Pancreas (tissue), 10 donors: ENCODE data around the gene ZNRD2. TPM values are rescaled to one million over a fixed set of nuclear protein-coding genes. Genes with fewer than 3 reads are reported as not detected.

ENCODE experiments used
- ATAC-seq, 4 donors: fragments of 200-7000 bp; cut with Tn5 transposase; one replicate each; pipeline versions ENCODE4 v1.8.0 to v1.9.1; 2020; ENCODE audit warnings: mild to moderate bottlenecking in 4 of 4, moderate library complexity in 4 of 4
- DNase-seq, 6 donors: peaks; one replicate each; pipeline ENCODE4 v3.0.0-alpha.2; 2020
- FAIRE-seq: peaks from 2 replicates; lab custom pipeline; 2012; peaks lifted over from hg19 to GRCh38; lab: Jason Lieb, UNC
- H3K27ac ChIP-seq, 4 donors: fragments of 200-600 bp; sonication (generic); 1 replicate in 3 of 4; 2 replicates in 1 of 4; pipeline versions ENCODE4 v1.5.0 to v1.8.0; 2020
- H3K27me3 ChIP-seq, 4 donors: fragments of 200-600 bp; one replicate each; pipeline ENCODE4 v1.8.0; 2021
- H3K36me3 ChIP-seq, 3 donors: fragments of 200-600 bp; sonication (generic) in 1 of 3; one replicate each; pipeline versions ENCODE4 v1.5.0 to v1.8.0; 2020 to 2021
- H3K4me1 ChIP-seq, 3 donors: fragments of 200-600 bp; one replicate each; pipeline ENCODE4 v1.8.0; 2021
- H3K4me3 ChIP-seq, 4 donors: fragments of 200-600 bp; sonication (generic) in 2 of 4; one replicate each; pipeline versions ENCODE4 v1.5.0 to v1.8.0; 2020 to 2021
- H3K9me3 ChIP-seq, 4 donors: fragments of 200-600 bp; one replicate each; pipeline ENCODE4 v1.8.0; 2021
- CTCF ChIP-seq, 4 donors: fragments of 200-600 bp; sonication (generic) in 3 of 4; IDR thresholded peaks; one replicate each; pipeline versions ENCODE4 v1.5.0 to v1.8.0; 2021; ENCODE audit warnings: antibody characterized with exemption in 4 of 4
- WGBS, 2 donors: extraction: QIAGEN DNeasy Blood & Tissue Kit; methylation state at CpG; one replicate each; pipeline ENCODE4 v1.1.7; 2013; 5-methylcytosine and 5-hydroxymethylcytosine counted together
- intact Hi-C, 3 donors: fragments of 100-400 bp; cut with DNase I; formaldehyde crosslinking; loops; one replicate each; pipeline versions ENCODE4 v1.11.1 to v1.14.2; 2022
- polyA plus RNA-seq, 2 donors: library from polyadenylated mRNA; stranded (reverse); fragments of 200-250 nt; gene quantifications; one replicate each; pipeline ENCODE4 v1.2.3, GENCODE V29; 2013
- total RNA-seq, 6 donors: library from RNA; stranded (reverse); fragmentation: NEBNext Ultra II Directional in 4 of 6; extraction: Animal tissue kit (Norgen Biotek cat#: 25700) in 4 of 6; gene quantifications; one replicate each; pipeline versions ENCODE4 v1.2.1 to v1.2.4, GENCODE V29; 2021 to 2023
- donor health status: healthy with polysubstance abuse.
- donor health status: DM: no; HTN: no; CAD: no; lungs with moderate emphysema.
- donor health status: DM: no; HTN: no; CAD: no.
- donor health status: control.
- donor health status: control.
- donor health status: Bipolar disorder and iron deficiency.
- donor health status: DM: yes; HTN: yes; CAD: no.
- donor health status: DM: no; HTN: no; CAD: no.
- donor health status: DM: no; HTN: no; CAD: no.
- donor health status: DM: yes; HTN: yes; CAD: no.

The ZNRD2 gene
- total and polyA plus RNA-seq, 8 donors = 17.8 to 34.8 (median 22.6) TPM

- ATAC-seq (no peak), FAIRE-seq (no peak), DNase-seq (no peak)
- no peak overlapping the region for H3K27ac ChIP-seq
- no peaks in the 10 kb centered on the region for H3K9me3 ChIP-seq
- TF ChIP-seq CTCF (IDR thresholded peaks at IDR 0.05) = no peak
- H3K4me1 ChIP-seq = peaks cover 0 to 9% (median 0%) of the 10 kb centered on the region in 3 donors
- H3K36me3 ChIP-seq = no peaks in the 10 kb centered on the region
- H3K27me3 ChIP-seq = no peaks in the 10 kb centered on the region
- H3K4me3 ChIP-seq = no peak overlapping the region
- WGBS, 2 donors = 90 to 94% methylated on average over 16 to 19 of the region's 19 CpGs
- intact Hi-C loops = loop anchor here in 1 of 3 donors (10.0 kb wide), 1 partner anchor 45 kb away; no protein-coding TSS in a partner anchor
Measured at GRCh38 chr11:65580031-65580692, 9.9 kb downstream of the ZNRD2 start.

GRCh38 chr11:65580756-65581155, 10.5 kb downstream of the ZNRD2 start:
- FAIRE-seq (no peak), DNase-seq (no peak), ATAC-seq (no peak)
- Histone ChIP-seq H3K9me3 (no peaks in the 10 kb centered on the region), H3K4me1 (peaks cover 0 to 4% (median 0%) of the 10 kb centered on the region in 3 donors), H3K4me3 (no peak overlapping the region), H3K27ac (no peak overlapping the region), H3K27me3 (no peaks in the 10 kb centered on the region), H3K36me3 (no peaks in the 10 kb centered on the region)
- no peak for TF ChIP-seq CTCF (IDR thresholded peaks at IDR 0.05)
- intact Hi-C loops = loop anchor here in 1 of 3 donors (10.0 kb wide), 1 partner anchor 46 kb away; no protein-coding TSS in a partner anchor
- WGBS, 2 donors = 91 to 99% methylated on average over 8 of the region's 8 CpGs

- intact Hi-C loops = loop anchor here in 1 of 3 donors (10.0 kb wide), 1 partner anchor 47 kb away; no protein-coding TSS in a partner anchor
- Histone ChIP-seq H3K27me3 (no peaks in the 10 kb centered on the region), H3K9me3 (no peaks in the 10 kb centered on the region), H3K4me3 (no peak overlapping the region), H3K36me3 (no peaks in the 10 kb centered on the region), H3K27ac (no peak overlapping the region), H3K4me1 (no peaks in the 10 kb centered on the region)
- FAIRE-seq (no peak), DNase-seq (no peak), ATAC-seq (no peak)
- no peak for TF ChIP-seq CTCF (IDR thresholded peaks at IDR 0.05)
- WGBS, 2 donors = 73 to 85% methylated on average over 3 of the region's 3 CpGs
Measured at GRCh38 chr11:65581928-65582327, 11.7 kb downstream of the ZNRD2 start.

- FAIRE-seq = no peak
- intact Hi-C loops = loop anchor here in 1 of 3 donors (10.0 kb wide), 1 partner anchor 49 kb away; no protein-coding TSS in a partner anchor
- Histone ChIP-seq H3K9me3 (no peaks in the 10 kb centered on the region), H3K4me3 (no peak overlapping the region), H3K27me3 (no peaks in the 10 kb centered on the region), H3K4me1 (no peaks in the 10 kb centered on the region), H3K36me3 (no peaks in the 10 kb centered on the region), H3K27ac (no peak overlapping the region)
- 92 to 97% methylated on average over 7 to 10 of the region's 10 CpGs for WGBS, 2 donors
- DNase-seq = no peak
- ATAC-seq = no peak
- no peak for TF ChIP-seq CTCF (IDR thresholded peaks at IDR 0.05)
Measured at GRCh38 chr11:65583589-65583988, 13.3 kb downstream of the ZNRD2 start.

- Histone ChIP-seq H3K27me3 (no peaks in the 10 kb centered on the region), H3K4me3 (no peak overlapping the region), H3K27ac (no peak overlapping the region), H3K36me3 (no peaks in the 10 kb centered on the region), H3K9me3 (no peaks in the 10 kb centered on the region), H3K4me1 (no peaks in the 10 kb centered on the region)
- FAIRE-seq = no peak
- intact Hi-C loops = loop anchor here in 1 of 3 donors (10.0 kb wide), 1 partner anchor 49 kb away; no protein-coding TSS in a partner anchor
- no peak for DNase-seq
- WGBS, 2 donors = 71 to 72% methylated on average over 8 of the region's 8 CpGs
- ATAC-seq = no peak
- TF ChIP-seq CTCF (IDR thresholded peaks at IDR 0.05) = no peak
Measured at GRCh38 chr11:65584106-65584505, 13.8 kb downstream of the ZNRD2 start.
